HG03342 (cell line): ENCODE measurements around the gene EEA1.
"Not testable (repeated sequence)": the region's sequence is repeated elsewhere in the genome, so short reads cannot be mapped to it uniquely, and the experiment has no call there.

Experiments used
- ATAC-seq: cut with Tn5 transposase; IDR thresholded peaks from one replicate; pipeline ENCODE4 v1.9.1; 2021; ENCODE audit warnings: mild to moderate bottlenecking, moderate library complexity; ENCODE audit not compliant: unreplicated experiment

EEA1 gene

DNA sequence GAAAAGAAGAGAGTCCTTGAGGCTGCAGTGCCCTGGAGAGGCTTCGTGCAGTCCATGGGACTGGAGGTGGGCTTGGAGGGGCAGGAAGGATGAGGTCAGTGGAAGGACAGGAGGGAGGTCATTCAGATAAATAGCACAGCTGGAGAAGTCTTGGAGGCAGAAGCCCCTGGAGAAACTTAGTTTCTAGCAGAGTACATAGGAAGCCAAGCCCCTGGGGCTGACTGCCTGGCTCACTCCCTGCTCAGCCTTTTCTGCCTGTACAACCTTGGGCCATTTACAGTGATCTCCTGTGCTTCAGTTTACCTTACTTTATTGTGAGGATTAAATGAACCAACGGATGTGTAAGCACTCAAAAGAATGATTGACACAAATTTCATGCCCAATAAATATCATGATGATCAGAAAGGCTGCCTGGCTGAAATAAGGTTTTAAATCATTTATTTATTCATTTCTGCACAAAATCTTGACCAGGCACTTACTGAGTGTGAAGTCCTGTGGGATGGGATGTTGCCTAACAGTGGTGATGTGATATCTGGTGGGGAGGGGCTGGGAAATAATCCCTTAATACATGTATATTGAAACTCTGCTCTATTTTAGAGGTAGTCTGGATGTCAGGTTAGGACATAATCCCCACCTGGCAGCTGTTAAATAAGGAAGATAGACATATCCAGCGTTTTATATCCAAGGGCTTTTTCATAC, 172.0 kb downstream of the EEA1 start:
- no peak for ATAC-seq

DNA sequence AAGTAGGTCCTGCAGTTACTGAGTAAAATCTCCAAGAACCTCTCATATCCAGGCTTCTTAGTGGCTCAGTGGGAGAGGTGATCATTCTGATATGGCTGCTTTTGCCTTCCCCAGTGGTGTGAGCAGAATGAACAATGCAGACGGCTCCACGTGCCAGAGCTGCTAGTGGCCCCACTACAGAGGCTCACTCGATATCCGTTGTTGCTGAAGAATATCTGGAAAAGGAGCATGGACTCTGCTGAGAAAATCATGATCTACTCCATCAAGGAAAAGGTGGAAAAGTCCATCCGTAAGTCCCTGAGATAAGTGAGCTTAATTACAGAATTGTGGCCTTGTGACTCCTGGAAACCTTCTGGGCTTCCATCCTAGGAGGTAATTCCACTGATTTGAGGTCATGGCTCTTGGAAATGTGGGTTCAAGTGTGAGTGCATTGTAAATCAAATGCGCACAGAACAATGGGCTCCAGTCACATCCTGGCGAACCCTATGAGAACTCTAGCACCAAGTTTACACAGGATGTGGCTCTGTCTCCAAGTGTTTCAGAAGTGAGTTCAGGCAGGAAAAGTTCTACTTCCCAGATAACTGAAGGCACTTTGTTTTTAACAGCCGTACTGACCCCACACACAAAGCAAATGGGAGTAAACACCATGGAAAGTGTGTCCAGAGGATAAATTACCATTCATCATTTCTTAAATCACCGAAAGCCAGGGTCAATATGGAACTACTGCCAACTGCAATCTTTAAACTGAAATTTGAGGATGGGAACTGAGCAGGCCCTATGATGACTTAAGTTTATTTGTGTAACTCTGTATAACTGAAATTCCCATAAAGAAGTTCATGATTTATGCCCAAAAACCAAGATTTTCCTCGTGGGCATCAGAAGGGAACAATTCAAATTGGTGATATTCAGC, 174.9 kb downstream of the EEA1 start:
- no peak for ATAC-seq

DNA sequence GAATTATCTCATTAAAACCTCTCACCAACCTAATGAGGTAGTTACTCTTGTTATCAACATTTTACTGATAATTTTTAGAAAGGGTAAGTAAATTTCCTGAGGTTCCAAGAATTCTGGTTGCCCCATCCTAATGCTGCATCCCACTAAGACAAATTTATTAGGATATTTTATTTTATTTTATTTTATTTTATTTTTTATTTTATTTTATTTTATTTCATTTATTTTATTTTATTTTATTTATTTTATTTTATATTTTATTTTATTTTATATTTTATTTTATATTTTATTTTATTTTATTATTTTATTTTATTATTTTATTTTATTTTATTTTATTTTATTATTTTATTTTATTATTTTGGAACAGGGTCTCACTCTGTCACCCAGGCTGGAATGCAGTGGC, 179.4 kb downstream of the EEA1 start:
- ATAC-seq: not testable (repeated sequence)

DNA sequence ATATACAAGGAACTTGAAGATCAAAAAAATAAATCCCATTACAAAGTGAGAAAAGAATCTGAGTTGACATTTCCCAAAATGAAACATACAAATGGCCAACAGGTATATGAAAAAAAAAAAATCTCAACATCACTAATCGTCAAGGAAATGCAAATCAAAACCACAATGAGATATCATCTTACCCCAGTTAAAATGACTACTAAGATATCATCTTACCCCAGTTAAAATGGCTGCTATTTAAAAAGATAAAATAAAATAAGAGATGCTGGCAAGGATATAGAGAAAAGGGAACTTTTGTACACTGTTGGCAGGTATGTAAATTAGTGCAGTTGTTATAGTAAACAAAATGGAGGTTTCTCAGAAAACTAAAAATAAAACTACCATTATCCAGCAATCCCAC, 181.9 kb downstream of the EEA1 start:
- no peak for ATAC-seq

DNA sequence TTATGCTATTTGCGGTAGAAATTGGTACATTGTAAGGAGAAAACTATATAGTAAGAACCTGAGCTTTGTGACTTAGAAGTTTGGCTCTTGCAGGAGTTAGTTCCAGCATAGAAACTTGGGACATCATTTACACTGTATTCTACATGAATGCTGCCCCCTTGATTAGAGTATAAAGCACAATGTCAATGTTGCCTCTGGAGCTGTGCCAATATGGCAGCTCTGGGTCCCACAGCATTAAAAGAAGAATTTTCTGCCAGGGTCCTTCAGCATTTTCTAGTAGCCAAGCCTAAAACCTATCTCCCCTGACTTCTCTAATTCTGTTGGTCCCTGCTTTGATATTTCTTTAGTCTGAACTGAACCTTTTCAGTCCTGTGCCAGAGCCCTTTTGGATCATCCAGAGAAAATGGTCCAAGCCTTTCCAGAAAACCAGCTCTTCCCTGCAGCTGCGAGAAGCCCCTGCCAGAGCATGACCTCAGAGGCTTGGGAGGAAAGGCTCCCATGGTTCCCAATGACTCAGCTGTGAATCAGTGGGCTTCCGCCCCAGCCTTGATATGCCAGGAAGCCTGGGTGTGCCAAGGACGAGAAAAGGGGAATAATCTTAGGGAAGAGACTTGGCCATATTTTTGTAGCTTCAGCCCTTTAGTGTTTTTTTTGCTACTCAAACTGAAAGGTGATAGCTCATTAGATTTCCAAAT, 183.1 kb downstream of the EEA1 start:
- ATAC-seq: no peak

DNA sequence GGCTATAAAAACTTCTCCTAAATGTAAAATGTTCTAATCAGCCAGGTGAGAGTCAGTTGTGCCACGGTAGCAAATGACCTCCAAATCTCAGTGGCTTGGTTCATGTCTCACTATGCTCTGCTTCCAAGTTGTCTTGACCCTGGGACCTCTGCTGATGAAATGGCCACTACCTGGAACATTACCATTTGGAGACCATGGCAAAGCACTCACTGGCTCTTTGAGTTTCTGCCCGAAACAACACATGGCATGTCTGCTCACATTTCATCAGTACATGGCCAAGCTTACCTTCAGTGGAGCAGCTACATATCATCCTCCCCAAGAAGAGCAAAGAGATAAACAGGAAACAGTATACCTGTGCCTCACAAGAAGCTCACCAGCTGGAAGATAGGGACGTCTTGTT, 186.1 kb downstream of the EEA1 start:
- no peak for ATAC-seq

DNA sequence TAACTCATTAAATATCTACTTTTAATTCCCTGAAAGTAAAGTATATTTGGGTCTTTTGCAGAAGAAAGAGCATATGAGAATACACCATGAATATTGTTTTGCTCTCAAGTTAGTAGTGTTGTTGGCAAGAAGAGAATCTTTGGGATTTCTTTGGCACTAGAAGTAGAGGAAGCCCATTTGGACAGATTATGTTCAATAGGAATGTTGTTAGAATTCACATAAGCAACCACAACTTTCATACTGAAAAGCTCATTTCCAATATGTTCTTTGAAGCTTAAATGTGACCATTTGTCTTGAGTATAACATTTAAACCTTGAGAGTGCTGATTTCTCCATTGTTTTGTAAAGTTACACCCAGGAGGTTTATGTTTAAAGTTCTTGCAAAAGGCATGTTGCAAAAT, 188.7 kb downstream of the EEA1 start:
- no peak for ATAC-seq

DNA sequence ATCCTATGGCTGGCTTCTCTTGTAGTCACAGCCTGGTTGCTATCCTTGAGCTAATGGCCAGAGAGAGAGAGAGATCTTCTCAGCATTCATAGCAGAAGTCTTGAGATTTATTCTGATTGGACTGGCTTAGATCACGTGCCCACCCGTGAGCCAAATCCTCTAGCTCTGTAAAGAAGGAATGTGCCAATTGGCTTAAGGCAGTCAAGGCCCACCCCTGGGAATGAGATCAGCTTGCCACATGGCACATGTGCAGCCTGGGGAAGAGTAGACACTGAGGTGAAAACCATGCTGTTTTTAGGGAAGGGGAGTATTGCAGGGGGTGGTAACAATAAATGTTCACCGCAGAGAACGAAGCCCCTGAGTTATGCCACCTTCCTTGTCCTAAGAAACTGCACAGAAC, 190.0 kb downstream of the EEA1 start:
- ATAC-seq: no peak

DNA sequence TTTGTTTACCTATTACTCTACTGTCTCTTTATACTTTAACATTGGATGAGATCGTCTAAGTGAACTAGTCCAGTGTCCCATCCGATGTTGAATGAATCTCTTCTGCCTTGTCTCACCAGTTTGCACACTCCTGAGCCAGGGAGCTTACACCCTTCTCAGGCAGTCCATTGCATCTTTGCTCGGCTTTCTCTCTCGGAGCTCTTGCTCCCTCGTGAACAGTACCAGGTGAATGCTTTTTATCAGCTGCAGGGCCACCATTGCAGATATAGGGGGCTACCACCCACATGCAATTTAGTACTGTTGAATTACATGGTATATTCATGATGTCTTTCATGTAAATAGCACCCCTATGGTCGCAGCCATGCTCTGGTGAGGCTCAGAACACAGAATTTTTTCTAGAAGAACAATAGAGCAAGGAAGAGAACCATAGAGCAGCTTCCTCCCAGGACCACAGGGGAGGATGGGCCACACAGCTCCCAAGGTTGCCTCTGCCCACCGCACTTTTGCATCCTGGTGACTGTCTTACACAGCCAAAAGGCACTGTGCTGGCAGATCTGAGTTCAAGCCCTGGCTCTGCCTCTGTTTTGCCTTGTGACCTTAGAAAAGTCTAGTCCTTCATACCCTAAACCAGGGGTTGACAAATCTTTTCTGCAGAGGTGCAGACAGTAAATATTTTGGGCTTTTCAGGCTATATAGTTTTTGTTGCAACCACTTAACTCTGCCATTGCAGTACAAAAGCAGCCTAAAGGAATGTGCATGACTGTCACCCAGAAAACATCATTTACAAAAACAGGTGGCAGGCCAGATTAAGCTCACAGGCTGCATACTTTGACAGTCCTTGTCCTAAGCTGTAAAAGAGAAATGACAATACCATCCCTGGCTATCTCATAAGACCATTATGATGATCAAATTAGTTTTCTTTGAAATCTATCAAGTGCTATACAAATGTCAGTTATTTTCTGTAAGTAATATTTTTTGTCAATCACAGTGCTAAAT, 190.9 kb downstream of the EEA1 start:
- no peak for ATAC-seq

DNA sequence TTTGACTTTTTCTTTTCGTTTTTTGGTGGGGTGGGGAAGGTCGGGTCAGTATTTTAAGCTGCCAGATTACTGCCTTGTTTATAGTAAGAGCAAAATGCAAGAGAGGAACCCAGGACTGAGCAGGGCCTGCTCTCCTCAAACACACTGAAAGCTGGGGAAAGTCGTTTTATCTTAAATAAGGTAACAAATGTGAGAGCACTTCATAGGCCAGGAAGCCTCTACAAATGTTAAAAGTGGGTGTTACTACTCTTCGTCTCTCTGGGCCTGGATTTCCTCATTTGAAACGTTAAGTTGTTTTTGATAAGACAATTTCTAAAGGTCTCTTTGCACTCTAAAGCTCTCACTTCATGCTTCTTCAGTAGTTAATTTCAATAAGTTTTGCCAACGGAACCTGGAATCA, 192.5 kb downstream of the EEA1 start:
- ATAC-seq: no peak

DNA sequence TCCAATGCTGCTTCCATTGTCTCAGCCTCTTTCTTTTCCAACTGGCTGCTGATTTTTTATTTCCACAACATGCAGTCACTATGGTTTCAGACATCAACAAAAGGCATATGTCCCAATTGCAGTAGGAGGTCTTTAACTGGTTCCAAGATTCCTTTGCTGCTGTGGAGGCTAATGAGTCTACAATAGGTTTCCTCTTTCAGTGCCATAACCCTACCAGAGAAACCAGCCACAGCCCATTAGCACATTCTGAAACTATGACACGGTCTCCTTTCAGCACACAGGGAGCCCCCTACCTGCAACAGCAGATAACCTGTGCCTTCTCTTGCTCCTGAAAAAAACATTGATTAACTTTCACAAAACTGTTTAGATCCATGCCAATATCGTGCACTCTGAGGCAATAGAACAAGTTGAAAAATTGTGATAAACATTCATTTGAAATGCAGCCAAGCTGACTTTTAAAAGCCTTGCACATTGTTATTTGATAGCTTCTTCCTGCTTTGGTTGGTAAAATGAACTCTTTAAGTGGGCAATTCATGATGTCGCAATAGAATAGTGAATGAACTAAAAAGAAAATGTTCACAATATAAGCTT, 193.9 kb downstream of the EEA1 start:
- ATAC-seq: no peak

DNA sequence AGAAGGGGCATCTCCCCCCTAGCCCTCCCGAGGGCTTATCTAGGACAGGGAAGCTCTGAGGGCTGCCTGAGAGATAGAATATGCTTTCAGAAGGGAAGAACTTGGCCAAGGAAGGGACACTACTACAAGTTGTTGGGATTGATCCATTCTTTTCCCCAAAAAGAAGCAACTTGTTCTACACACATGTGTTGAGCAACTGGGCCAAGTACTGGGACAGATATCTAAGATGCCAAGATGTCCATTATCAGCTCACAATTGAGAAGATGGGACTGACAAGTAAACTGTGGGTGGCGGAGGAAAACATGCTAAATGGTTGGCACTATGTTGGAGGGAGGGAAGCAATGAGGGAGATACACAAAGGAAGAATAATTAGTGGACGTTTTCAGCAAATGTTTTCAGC, 195.4 kb downstream of the EEA1 start:
- ATAC-seq: no peak

DNA sequence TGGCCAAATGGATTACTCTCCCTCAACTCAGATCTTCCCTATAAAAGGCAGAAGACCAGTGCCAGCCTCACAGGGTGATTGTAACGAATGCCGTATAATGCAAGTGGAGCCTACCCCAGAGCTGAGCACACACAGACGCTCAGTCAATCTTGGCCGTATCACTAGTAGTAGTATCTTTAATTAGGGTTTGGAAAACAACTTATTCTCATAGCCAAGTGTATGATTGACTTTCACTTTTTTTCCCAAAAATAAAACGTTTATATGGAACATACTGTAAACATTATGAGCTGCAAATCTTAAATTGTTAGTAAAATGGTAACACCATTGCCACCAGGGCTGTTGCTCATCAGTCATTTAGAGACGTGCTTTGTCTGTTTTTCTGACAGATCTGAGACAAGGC, 195.9 kb downstream of the EEA1 start:
- no peak for ATAC-seq

DNA sequence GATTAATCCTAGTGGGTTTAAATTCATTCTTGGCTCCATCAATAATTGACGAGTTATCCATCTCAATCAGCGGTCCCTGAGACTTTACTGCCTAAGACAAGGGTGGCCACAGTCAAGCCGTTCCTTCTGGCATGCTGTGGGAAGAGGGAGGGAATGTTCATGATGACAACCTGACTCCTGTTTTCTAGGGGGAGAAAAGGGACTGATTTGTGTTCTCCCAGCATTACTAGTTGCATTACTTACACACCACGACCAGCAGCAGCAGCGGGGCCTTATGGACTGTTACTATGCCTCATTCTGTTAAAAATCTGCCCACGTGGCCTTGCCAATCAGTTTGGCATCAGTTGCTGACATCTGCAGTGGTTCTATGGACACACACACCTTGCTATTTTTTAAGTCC, 196.4 kb downstream of the EEA1 start:
- ATAC-seq: no peak

DNA sequence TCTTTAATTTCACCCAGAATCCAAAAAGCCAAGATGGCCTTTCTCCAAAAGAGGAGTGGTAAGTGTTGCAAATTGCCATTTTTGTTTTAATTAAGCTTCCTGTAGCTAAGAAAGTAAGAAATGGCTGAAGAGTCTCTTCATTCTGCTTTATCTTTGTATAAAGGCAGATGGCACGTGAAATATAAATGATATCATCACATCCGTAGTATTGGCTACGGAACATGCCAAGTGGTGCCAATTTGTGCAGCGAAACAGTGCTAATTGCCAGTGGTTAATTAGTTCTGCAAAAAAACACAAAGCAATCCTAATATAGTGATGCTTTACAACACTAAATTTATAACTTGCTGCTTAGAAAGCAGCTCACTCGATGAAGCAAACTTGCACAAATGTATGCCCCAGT, 196.9 kb downstream of the EEA1 start:
- ATAC-seq: no peak

DNA sequence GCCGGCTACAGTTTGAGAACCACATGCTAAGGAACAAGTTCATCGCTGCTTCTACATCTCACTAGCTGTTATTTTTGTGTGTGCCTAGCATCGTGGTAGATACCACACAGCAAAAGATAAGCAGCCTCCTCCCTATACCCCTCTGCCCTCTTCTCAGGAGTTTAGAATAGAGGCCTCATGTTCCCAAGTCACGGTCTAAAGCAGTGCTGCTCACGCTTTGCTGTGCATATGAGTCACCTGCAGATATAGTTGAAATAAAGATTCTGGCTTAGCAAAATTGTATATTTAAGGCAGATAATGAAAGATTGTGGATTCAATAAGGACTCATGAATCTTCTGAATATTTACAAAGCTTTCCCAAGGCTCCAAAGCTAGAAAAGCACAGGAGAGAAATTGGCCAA, 198.3 kb downstream of the EEA1 start:
- no peak for ATAC-seq

DNA sequence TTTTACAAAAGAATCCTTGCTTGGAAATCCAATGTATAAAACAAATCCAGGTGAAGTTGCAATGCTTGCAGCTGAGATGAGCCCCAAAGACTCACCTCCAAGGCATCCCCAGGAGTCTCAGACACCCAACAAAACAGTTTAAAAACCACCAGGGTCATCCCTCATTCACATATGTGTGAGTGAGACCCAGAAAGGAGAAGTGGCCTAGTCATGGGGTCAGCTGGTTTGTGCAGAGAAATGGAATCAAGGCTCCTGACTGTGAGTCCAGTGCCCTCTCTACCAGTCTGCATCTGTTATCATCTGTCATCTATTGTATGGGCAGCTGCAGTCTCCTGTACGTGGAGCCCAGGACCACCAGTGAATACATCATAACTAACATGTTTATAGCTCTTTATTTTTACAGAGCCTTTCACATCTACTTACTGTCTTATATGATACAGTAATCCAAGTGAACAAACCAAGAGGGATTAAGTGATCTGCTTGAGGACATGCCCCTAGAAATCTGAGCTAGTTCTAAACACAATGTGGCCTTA, 199.3 kb downstream of the EEA1 start:
- no peak for ATAC-seq

DNA sequence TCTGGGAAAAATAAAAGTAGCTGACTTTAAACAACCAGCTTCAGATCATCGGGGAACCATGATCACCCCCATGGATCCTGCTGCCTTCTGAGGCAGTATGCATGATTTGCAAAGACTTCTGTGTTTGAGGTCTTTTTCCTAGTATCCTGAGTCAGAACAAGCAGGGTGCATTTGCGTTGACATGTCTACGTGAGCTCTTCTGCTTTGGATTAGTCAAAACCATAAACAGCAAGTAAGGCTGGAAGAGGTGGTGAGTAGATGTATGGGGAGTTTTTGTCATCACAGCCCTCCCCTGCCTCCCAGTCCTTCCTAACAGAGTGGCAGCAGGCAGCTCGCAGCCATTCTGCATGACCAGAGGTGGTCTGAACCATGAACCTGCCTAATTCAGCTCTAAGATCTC, 202.2 kb downstream of the EEA1 start:
- no peak for ATAC-seq

DNA sequence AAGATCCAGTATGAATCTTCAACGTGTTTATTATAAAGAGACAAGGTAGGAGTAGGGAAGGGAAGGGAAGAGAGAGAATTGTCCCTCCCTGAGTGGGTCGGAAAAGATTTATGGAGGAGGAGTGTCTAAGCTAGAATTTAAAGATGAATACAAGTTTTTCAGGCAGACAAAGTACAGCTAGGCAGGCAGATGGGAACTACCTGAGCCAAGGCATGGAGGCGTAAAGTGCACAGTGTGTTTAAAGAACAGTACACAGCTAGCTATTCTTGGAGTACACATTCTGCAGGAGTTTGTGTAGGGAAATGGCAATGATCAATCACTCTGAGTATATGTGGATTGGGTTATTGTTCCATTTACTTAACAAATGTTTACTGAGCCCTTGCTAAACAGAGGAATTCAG, 206.2 kb downstream of the EEA1 start:
- no peak for ATAC-seq

DNA sequence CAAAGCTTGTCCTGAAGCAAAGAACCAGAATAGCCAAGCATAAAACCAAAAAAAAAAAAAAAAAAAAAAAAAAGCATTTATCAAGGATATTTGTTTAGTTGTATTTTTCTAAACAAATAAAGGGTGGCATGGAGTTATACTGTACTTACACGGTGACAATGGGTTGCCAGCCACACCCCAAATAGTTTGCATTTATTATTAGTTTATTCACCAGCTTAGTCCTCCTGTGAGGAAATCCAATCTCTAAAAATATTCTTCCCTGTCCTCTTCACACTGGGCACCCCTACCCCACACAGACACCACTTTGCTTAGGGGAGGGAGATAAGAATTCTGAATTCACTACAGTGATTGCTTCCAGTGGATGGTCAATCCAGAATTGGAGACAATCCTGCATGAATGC, 207.4 kb downstream of the EEA1 start:
- no peak for ATAC-seq
